ENCODE results near the gene REST.

- TF ChIP-seq, protein P1, sequence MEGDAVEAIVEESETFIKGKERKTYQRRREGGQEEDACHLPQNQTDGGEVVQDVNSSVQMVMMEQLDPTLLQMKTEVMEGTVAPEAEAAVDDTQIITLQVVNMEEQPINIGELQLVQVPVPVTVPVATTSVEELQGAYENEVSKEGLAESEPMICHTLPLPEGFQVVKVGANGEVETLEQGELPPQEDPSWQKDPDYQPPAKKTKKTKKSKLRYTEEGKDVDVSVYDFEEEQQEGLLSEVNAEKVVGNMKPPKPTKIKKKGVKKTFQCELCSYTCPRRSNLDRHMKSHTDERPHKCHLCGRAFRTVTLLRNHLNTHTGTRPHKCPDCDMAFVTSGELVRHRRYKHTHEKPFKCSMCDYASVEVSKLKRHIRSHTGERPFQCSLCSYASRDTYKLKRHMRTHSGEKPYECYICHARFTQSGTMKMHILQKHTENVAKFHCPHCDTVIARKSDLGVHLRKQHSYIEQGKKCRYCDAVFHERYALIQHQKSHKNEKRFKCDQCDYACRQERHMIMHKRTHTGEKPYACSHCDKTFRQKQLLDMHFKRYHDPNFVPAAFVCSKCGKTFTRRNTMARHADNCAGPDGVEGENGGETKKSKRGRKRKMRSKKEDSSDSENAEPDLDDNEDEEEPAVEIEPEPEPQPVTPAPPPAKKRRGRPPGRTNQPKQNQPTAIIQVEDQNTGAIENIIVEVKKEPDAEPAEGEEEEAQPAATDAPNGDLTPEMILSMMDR (IDR thresholded peaks at IDR 0.05), result no peak
- TF ChIP-seq EP300 (IDR thresholded peaks at IDR 0.05) (no peak), POLR2A (IDR thresholded peaks at IDR 0.05; ENCODE audit: low read depth) (no peak), POLR2AphosphoS5 (IDR thresholded peaks at IDR 0.05) (no peak)
Observed at GRCh38 chr4:56953680-56954520, 46.2 kb downstream of the REST start.
